ENCODE results near the gene TIMM17A. TPM values are rescaled to one million over a fixed set of nuclear protein-coding genes. Genes with fewer than 3 reads are reported as not detected.

Gene TIMM17A
- total RNA-seq, 1 experiment from 2014 or later = 56.1 TPM

- Mint-ChIP-seq H3K36me3 (no peaks in the 10 kb centered on the region), H3K4me3 (no peak overlapping the region), H3K4me1 (peaks cover 16% of the 10 kb centered on the region), H3K9me3 (no peaks in the 10 kb centered on the region), H3K27me3 (ENCODE audit: low read depth) (peaks cover 2% of the 10 kb centered on the region; the same call in 1 of the 2 replicates), H3K27ac (no peak overlapping the region)
- no peak for TF ChIP-seq NR2C2 (CRISPR knock-in tag; IDR thresholded peaks at IDR 0.05)
- TF ChIP-seq ZNF317 (CRISPR knock-in tag; IDR thresholded peaks at IDR 0.05; ENCODE audit: borderline replicate concordance, low read depth) = no peak
- TF ChIP-seq ZNF263 (CRISPR knock-in tag; IDR thresholded peaks at IDR 0.05; ENCODE audit: low read depth) = no peak
- no peak for TF ChIP-seq ATF1 (CRISPR knock-in tag; IDR thresholded peaks at IDR 0.05)
- TF ChIP-seq STAT6 (CRISPR knock-in tag; conservative IDR thresholded peaks at IDR 0.05; ENCODE audit: low read depth) = no peak
- TF ChIP-seq SMAD4 (CRISPR knock-in tag; IDR thresholded peaks at IDR 0.05) = no peak
- TF ChIP-seq FOXP4 (CRISPR knock-in tag; IDR thresholded peaks at IDR 0.05) = no peak
- no peak for TF ChIP-seq USF1 (CRISPR knock-in tag; IDR thresholded peaks at IDR 0.05)
- TF ChIP-seq ATF3 (CRISPR knock-in tag; conservative IDR thresholded peaks at IDR 0.05) = no peak
- no peak for TF ChIP-seq ZNF138 (CRISPR knock-in tag; conservative IDR thresholded peaks at IDR 0.05)
- no peak for TF ChIP-seq AFF4 (CRISPR knock-in tag; IDR thresholded peaks at IDR 0.05; ENCODE audit: borderline replicate concordance)
- no peak for TF ChIP-seq GABPB1 (CRISPR knock-in tag; IDR thresholded peaks at IDR 0.05)
- TF ChIP-seq FOXP1 (CRISPR knock-in tag; IDR thresholded peaks at IDR 0.05; ENCODE audit: borderline replicate concordance) = no peak
- ATAC-seq (no peak), DNase-seq (ENCODE audit: low spot score) (no peak)
- ChIA-PET POLR2A (no interaction called here), CTCF (interaction anchor here (1.2 to 1.8 kb wide), 2 partner anchors 44 to 67 kb away, joined by 5 to 10 read pairs; no protein-coding TSS in a partner anchor)
Measured at GRCh38 chr1:201939148-201939547, 16.2 kb upstream of the TIMM17A start.

- ChIA-PET POLR2A (no interaction called here), CTCF (interaction anchor here (0.9 to 1.8 kb wide), 4 partner anchors 23 to 67 kb away, joined by 3 to 12 read pairs (median 8); no protein-coding TSS in a partner anchor)
- peaks cover 16% of the 10 kb centered on the region for H3K4me1 Mint-ChIP-seq
- no peaks in the 10 kb centered on the region for H3K36me3 Mint-ChIP-seq
- ATAC-seq = no peak
- H3K27ac Mint-ChIP-seq = peak overlapping the region; percentile 13; the same call in 1 of the 2 replicates
- H3K9me3 Mint-ChIP-seq = no peaks in the 10 kb centered on the region
- no peak overlapping the region for H3K4me3 Mint-ChIP-seq
- DNase-seq (ENCODE audit: low spot score) = no peak
- H3K27me3 Mint-ChIP-seq (ENCODE audit: low read depth) = peaks cover 2% of the 10 kb centered on the region; the same call in 1 of the 2 replicates
- no peak for TF ChIP-seq ATF6 (CRISPR knock-in tag; IDR thresholded peaks at IDR 0.05)
- TF ChIP-seq ZMAT4 (CRISPR knock-in tag; IDR thresholded peaks at IDR 0.05) = no peak
- no peak for TF ChIP-seq ZNF281 (CRISPR knock-in tag; IDR thresholded peaks at IDR 0.05)
- TF ChIP-seq ATF1 (CRISPR knock-in tag; IDR thresholded peaks at IDR 0.05) = no peak
Measured at GRCh38 chr1:201939574-201939973, 15.7 kb upstream of the TIMM17A start.
